H1 (cell line): ENCODE results near the gene EIF2AK2. TPM values are rescaled to one million over a fixed set of nuclear protein-coding genes. Genes with fewer than 3 reads are reported as not detected.

Experiments used
- EZH2 ChIP-seq: fragments of 200-600 bp; sonication (generic); IDR thresholded peaks from 2 replicates; pipeline ENCODE4 v1.7.1; 2012; ENCODE audit warnings: low read depth, mild to moderate bottlenecking, moderate library complexity, low read length, inconsistent platforms; ENCODE audit not compliant: severe bottlenecking
- HDAC6 ChIP-seq: IDR thresholded peaks from one replicate; pipeline ENCODE4 v1.7.1; 2012; ENCODE audit warnings: low read depth, mild to moderate bottlenecking, inconsistent platforms, low read length, moderate library complexity
- POLR2AphosphoS5 ChIP-seq: IDR thresholded peaks from 2 replicates; pipeline ENCODE4 v1.6.1; 2011; ENCODE audit warnings: low read depth, low read length
- RBBP5 ChIP-seq: IDR thresholded peaks from 2 replicates; pipeline ENCODE4 v1.7.1; 2012; ENCODE audit warnings: low read depth, mild to moderate bottlenecking, inconsistent platforms, low read length, moderate library complexity, borderline replicate concordance
- RNF2 ChIP-seq: fragments of 200-900, 300-1000 bp; sonication (generic); IDR thresholded peaks from 2 replicates; pipeline ENCODE4 v1.7.1; 2016; ENCODE audit warnings: borderline replicate concordance, low read depth, mild to moderate bottlenecking, antibody characterized with exemption, low read length; ENCODE audit not compliant: poor library complexity, severe bottlenecking; ENCODE audit errors: missing control alignments
- SP1 ChIP-seq: IDR thresholded peaks from 2 replicates; pipeline ENCODE4 v1.6.1; 2011; ENCODE audit warnings: low read depth, low read length
- polyA plus RNA-seq, 7 experiments: library from polyadenylated mRNA; depleted of rRNA in 3 of 7; stranded (reverse) in 5 of 7; unstranded in 2 of 7; fragments of >200 nt in 5 of 7; fragments of 200-250 nt in 2 of 7; gene quantifications; 1 replicate in 5 of 7; 2 replicates in 1 of 7; 4 replicates in 1 of 7; pipeline versions ENCODE4 v1.2.1 to v1.2.3, GENCODE V29; 2011 to 2013; ENCODE audit warnings: missing spikeins in 2 of 7, mixed read lengths in 2 of 7
- total RNA-seq: library from RNA; stranded (reverse); fragmentation: NEBNext Ultra II Directional; extraction: Animal tissue kit (Norgen Biotek cat#: 25700); gene quantifications from 2 replicates; pipeline ENCODE4 v1.2.1, GENCODE V29; 2021

Gene EIF2AK2
- total and polyA plus RNA-seq, 2 of the 8 experiments (the other 6 are each of a cell fraction or from before 2014, with no cell fraction given) = 13.1 to 46.9 TPM

DNA sequence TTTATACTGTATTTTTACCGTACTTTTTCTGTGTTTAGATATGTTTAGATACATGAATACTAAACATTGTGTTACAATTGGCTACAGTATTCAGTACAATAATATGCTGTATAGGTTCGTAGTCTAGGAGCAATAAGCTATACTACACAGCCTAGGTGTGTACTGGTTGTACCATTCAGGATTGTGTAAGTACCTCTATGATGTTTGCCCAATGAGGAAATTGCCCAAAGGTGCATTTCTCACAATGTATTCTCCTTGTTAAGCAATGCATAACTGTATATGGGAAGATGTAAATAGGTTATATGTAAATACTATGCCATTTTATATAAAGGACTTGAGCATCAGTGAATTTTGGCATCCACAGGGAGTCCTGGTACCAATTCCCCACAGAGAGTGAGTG lies 10.7 kb downstream of the EIF2AK2 start (continued):
- TF ChIP-seq RBBP5 = no peak
- TF ChIP-seq POLR2AphosphoS5 = no peak
- no peak for TF ChIP-seq HDAC6
- TF ChIP-seq SP1 = no peak
- TF ChIP-seq RNF2 = no peak
- TF ChIP-seq EZH2 = no peak
